HEK293 (cell line): Measurements from ENCODE around the gene DUSP3.
A peak's percentile ranks its signal among the peaks of the same experiment; 100 is the strongest.

Experiments
- PRDM1 ChIP-seq: fragments of 450-650 bp; formaldehyde crosslinking; IDR thresholded peaks from 2 replicates; pipeline ENCODE4; 2016; ENCODE audit warnings: missing biosample characterization, missing genetic modification characterization
- SCRT2 ChIP-seq: fragments of 450-650 bp; formaldehyde crosslinking; IDR thresholded peaks from 2 replicates; pipeline ENCODE4 v1.5.1; 2016; ENCODE audit warnings: missing biosample characterization, missing genetic modification characterization
- ZBTB44 ChIP-seq: fragments of 450-650 bp; IDR thresholded peaks from 2 replicates; pipeline ENCODE4 v1.5.1; 2018; ENCODE audit warnings: missing biosample characterization, mild to moderate bottlenecking, missing genetic modification characterization
- ZFP37 ChIP-seq: fragments of 450-650 bp; formaldehyde crosslinking; IDR thresholded peaks from 2 replicates; pipeline ENCODE4 v1.5.1; 2016; ENCODE audit warnings: missing biosample characterization, missing genetic modification characterization
- ZNF146 ChIP-seq: fragments of 450-650 bp; formaldehyde crosslinking; IDR thresholded peaks from 2 replicates; pipeline ENCODE4 v1.5.1; 2016; ENCODE audit warnings: missing biosample characterization, missing genetic modification characterization
- ZNF157 ChIP-seq: fragments of 450-650 bp; formaldehyde crosslinking; IDR thresholded peaks from 2 replicates; pipeline ENCODE4 v1.5.1; 2016; ENCODE audit warnings: missing biosample characterization, missing genetic modification characterization
- ZNF335 ChIP-seq: fragments of 450-650 bp; formaldehyde crosslinking; conservative IDR thresholded peaks from 2 replicates; pipeline ENCODE4 v1.5.1; 2016; ENCODE audit warnings: missing biosample characterization, missing genetic modification characterization
- ZNF341 ChIP-seq: fragments of 450-650 bp; formaldehyde crosslinking; IDR thresholded peaks from 2 replicates; pipeline ENCODE4; 2016; ENCODE audit warnings: low read depth, missing biosample characterization, missing genetic modification characterization
- ZNF391 ChIP-seq: fragments of 450-650 bp; formaldehyde crosslinking; IDR thresholded peaks from 2 replicates; pipeline ENCODE4 v1.5.1; 2016; ENCODE audit warnings: low read depth, missing biosample characterization, missing genetic modification characterization, borderline replicate concordance
- ZNF596 ChIP-seq: fragments of 450-650 bp; IDR thresholded peaks from 2 replicates; pipeline ENCODE4 v1.5.0; 2018; ENCODE audit warnings: missing biosample characterization, mild to moderate bottlenecking, missing genetic modification characterization, moderate library complexity
- ZNF600 ChIP-seq: fragments of 450-650 bp; formaldehyde crosslinking; IDR thresholded peaks from 2 replicates; pipeline ENCODE4 v1.5.1; 2016; ENCODE audit warnings: missing biosample characterization, missing genetic modification characterization
- ZNF610 ChIP-seq: fragments of 450-650 bp; formaldehyde crosslinking; IDR thresholded peaks from 2 replicates; pipeline ENCODE4 v1.5.1; 2016; ENCODE audit warnings: missing biosample characterization, missing genetic modification characterization, borderline replicate concordance
- ZNF624 ChIP-seq: fragments of 450-650 bp; formaldehyde crosslinking; IDR thresholded peaks from 2 replicates; pipeline ENCODE4 v1.5.1; 2017; ENCODE audit warnings: missing biosample characterization, missing genetic modification characterization
- ZNF654 ChIP-seq: fragments of 450-650 bp; formaldehyde crosslinking; IDR thresholded peaks from 2 replicates; pipeline ENCODE4 v1.5.1; 2016; ENCODE audit warnings: low read depth, missing biosample characterization, missing genetic modification characterization
- ZNF660 ChIP-seq: fragments of 450-650 bp; IDR thresholded peaks from 2 replicates; pipeline ENCODE4 v1.5.1; 2018; ENCODE audit warnings: missing biosample characterization, mild to moderate bottlenecking, missing genetic modification characterization
- ZNF76 ChIP-seq: fragments of 450-650 bp; formaldehyde crosslinking; IDR thresholded peaks from 2 replicates; pipeline ENCODE4; 2016; ENCODE audit warnings: low read depth, missing biosample characterization, missing genetic modification characterization, borderline replicate concordance
- ZSCAN30 ChIP-seq: fragments of 450-650 bp; IDR thresholded peaks from 2 replicates; pipeline ENCODE4 v1.5.1; 2018; ENCODE audit warnings: missing biosample characterization, mild to moderate bottlenecking, missing genetic modification characterization, moderate library complexity
- TF ChIP-seq, protein P1 (sequence below): fragments of 450-650 bp; formaldehyde crosslinking; IDR thresholded peaks from 2 replicates; pipeline ENCODE4 v1.5.1; 2017; ENCODE audit warnings: missing biosample characterization, missing genetic modification characterization
- TF ChIP-seq, protein P2 (sequence below): fragments of 450-650 bp; formaldehyde crosslinking; IDR thresholded peaks from 2 replicates; pipeline ENCODE4 v1.5.1; 2016; ENCODE audit warnings: missing biosample characterization, missing genetic modification characterization
- TF ChIP-seq, protein P3 (sequence below): fragments of 450-650 bp; formaldehyde crosslinking; IDR thresholded peaks from 2 replicates; pipeline ENCODE4 v1.5.1; 2016; ENCODE audit warnings: missing biosample characterization, missing genetic modification characterization
- TF ChIP-seq, protein P4 (sequence below): fragments of 450-650 bp; formaldehyde crosslinking; IDR thresholded peaks from 2 replicates; pipeline ENCODE4 v1.5.1; 2016; ENCODE audit warnings: missing biosample characterization, missing genetic modification characterization, borderline replicate concordance
- TF ChIP-seq, protein P5 (sequence below): fragments of 450-650 bp; formaldehyde crosslinking; IDR thresholded peaks from 2 replicates; pipeline ENCODE4 v1.5.1; 2017; ENCODE audit warnings: missing biosample characterization, missing genetic modification characterization

Gene DUSP3

GRCh38 chr17:43760254-43760852 lies 18.4 kb downstream of the DUSP3 start (continued):
- TF ChIP-seq, protein P1, sequence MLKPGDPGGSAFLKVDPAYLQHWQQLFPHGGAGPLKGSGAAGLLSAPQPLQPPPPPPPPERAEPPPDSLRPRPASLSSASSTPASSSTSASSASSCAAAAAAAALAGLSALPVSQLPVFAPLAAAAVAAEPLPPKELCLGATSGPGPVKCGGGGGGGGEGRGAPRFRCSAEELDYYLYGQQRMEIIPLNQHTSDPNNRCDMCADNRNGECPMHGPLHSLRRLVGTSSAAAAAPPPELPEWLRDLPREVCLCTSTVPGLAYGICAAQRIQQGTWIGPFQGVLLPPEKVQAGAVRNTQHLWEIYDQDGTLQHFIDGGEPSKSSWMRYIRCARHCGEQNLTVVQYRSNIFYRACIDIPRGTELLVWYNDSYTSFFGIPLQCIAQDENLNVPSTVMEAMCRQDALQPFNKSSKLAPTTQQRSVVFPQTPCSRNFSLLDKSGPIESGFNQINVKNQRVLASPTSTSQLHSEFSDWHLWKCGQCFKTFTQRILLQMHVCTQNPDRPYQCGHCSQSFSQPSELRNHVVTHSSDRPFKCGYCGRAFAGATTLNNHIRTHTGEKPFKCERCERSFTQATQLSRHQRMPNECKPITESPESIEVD (tag by site-specific recombination): no peak
- TF ChIP-seq ZBTB44 (tag by site-specific recombination) (0 out of 2 replicates have a peak, but pooled peaks have one; percentile 46), SCRT2 (tag by site-specific recombination) (no peak), ZNF624 (tag by site-specific recombination) (no peak), ZFP37 (tag by site-specific recombination) (peak; percentile 76; the same call in 1 of the 2 replicates), ZNF335 (tag by site-specific recombination) (no peak), ZNF596 (tag by site-specific recombination) (no peak), ZNF610 (tag by site-specific recombination) (peak; percentile 74; the same call in 1 of the 2 replicates), ZNF341 (tag by site-specific recombination) (peak; percentile 27; the same call in 1 of the 2 replicates), ZNF391 (peak; percentile 77; the same call in 1 of the 2 replicates), ZNF660 (tag by site-specific recombination) (peak; percentile 91), ZNF654 (tag by site-specific recombination) (peak; percentile 100), ZNF76 (tag by site-specific recombination) (no peak), ZNF146 (no peak), ZNF600 (tag by site-specific recombination) (peak; percentile 52; the same call in 1 of the 2 replicates), ZSCAN30 (tag by site-specific recombination) (peak; percentile 89; the same call in 1 of the 2 replicates), ZNF157 (peak; percentile 90), PRDM1 (peak; percentile 55)
- TF ChIP-seq, protein P2, sequence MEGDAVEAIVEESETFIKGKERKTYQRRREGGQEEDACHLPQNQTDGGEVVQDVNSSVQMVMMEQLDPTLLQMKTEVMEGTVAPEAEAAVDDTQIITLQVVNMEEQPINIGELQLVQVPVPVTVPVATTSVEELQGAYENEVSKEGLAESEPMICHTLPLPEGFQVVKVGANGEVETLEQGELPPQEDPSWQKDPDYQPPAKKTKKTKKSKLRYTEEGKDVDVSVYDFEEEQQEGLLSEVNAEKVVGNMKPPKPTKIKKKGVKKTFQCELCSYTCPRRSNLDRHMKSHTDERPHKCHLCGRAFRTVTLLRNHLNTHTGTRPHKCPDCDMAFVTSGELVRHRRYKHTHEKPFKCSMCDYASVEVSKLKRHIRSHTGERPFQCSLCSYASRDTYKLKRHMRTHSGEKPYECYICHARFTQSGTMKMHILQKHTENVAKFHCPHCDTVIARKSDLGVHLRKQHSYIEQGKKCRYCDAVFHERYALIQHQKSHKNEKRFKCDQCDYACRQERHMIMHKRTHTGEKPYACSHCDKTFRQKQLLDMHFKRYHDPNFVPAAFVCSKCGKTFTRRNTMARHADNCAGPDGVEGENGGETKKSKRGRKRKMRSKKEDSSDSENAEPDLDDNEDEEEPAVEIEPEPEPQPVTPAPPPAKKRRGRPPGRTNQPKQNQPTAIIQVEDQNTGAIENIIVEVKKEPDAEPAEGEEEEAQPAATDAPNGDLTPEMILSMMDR (tag by site-specific recombination): peak; percentile 100
- TF ChIP-seq, protein P3, sequence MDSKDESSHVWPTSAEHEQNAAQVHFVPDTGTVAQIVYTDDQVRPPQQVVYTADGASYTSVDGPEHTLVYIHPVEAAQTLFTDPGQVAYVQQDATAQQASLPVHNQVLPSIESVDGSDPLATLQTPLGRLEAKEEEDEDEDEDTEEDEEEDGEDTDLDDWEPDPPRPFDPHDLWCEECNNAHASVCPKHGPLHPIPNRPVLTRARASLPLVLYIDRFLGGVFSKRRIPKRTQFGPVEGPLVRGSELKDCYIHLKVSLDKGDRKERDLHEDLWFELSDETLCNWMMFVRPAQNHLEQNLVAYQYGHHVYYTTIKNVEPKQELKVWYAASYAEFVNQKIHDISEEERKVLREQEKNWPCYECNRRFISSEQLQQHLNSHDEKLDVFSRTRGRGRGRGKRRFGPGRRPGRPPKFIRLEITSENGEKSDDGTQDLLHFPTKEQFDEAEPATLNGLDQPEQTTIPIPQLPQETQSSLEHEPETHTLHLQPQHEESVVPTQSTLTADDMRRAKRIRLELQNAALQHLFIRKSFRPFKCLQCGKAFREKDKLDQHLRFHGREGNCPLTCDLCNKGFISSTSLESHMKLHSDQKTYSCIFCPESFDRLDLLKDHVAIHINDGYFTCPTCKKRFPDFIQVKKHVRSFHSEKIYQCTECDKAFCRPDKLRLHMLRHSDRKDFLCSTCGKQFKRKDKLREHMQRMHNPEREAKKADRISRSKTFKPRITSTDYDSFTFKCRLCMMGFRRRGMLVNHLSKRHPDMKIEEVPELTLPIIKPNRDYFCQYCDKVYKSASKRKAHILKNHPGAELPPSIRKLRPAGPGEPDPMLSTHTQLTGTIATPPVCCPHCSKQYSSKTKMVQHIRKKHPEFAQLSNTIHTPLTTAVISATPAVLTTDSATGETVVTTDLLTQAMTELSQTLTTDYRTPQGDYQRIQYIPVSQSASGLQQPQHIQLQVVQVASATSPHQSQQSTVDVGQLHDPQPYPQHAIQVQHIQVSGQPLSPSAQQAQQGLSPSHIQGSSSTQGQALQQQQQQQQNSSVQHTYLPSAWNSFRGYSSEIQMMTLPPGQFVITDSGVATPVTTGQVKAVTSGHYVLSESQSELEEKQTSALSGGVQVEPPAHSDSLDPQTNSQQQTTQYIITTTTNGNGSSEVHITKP (tag by site-specific recombination): 0 out of 2 replicates have a peak, but pooled peaks have one; percentile 39
- TF ChIP-seq, protein P4, sequence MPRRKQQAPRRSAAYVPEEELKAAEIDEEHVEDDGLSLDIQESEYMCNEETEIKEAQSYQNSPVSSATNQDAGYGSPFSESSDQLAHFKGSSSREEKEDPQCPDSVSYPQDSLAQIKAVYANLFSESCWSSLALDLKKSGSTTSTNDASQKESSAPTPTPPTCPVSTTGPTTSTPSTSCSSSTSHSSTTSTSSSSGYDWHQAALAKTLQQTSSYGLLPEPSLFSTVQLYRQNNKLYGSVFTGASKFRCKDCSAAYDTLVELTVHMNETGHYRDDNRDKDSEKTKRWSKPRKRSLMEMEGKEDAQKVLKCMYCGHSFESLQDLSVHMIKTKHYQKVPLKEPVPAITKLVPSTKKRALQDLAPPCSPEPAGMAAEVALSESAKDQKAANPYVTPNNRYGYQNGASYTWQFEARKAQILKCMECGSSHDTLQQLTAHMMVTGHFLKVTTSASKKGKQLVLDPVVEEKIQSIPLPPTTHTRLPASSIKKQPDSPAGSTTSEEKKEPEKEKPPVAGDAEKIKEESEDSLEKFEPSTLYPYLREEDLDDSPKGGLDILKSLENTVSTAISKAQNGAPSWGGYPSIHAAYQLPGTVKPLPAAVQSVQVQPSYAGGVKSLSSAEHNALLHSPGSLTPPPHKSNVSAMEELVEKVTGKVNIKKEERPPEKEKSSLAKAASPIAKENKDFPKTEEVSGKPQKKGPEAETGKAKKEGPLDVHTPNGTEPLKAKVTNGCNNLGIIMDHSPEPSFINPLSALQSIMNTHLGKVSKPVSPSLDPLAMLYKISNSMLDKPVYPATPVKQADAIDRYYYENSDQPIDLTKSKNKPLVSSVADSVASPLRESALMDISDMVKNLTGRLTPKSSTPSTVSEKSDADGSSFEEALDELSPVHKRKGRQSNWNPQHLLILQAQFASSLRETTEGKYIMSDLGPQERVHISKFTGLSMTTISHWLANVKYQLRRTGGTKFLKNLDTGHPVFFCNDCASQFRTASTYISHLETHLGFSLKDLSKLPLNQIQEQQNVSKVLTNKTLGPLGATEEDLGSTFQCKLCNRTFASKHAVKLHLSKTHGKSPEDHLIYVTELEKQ (tag by site-specific recombination): no peak
- TF ChIP-seq, protein P5, sequence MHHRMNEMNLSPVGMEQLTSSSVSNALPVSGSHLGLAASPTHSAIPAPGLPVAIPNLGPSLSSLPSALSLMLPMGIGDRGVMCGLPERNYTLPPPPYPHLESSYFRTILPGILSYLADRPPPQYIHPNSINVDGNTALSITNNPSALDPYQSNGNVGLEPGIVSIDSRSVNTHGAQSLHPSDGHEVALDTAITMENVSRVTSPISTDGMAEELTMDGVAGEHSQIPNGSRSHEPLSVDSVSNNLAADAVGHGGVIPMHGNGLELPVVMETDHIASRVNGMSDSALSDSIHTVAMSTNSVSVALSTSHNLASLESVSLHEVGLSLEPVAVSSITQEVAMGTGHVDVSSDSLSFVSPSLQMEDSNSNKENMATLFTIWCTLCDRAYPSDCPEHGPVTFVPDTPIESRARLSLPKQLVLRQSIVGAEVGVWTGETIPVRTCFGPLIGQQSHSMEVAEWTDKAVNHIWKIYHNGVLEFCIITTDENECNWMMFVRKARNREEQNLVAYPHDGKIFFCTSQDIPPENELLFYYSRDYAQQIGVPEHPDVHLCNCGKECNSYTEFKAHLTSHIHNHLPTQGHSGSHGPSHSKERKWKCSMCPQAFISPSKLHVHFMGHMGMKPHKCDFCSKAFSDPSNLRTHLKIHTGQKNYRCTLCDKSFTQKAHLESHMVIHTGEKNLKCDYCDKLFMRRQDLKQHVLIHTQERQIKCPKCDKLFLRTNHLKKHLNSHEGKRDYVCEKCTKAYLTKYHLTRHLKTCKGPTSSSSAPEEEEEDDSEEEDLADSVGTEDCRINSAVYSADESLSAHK (tag by site-specific recombination): no peak
